ENCODE results near the gene YWHAE.

GRCh38 chr17:1322480-1322879 is 77.5 kb downstream of the YWHAE start:
- TF ChIP-seq EZH2 (IDR thresholded peaks at IDR 0.05; ENCODE audit: low read length, missing control alignments) (no peak), CTCF (conservative IDR thresholded peaks at IDR 0.05 in 1 of 2, IDR thresholded peaks at IDR 0.05 in 1 of 2; ENCODE audit: low read depth in 1 of 2, low read length in 2 of 2) (no peak)
